ENCODE measurements around the gene GNL2.

GNL2 gene

GRCh38 chr1:37622131-37622530 is 26.4 kb upstream of the GNL2 start:
- H3K4me3 ChIP-seq (ENCODE audit: control insufficient read depth, low read depth, low read length), result no peak overlapping the region
- no peak for TF ChIP-seq CTCF (IDR thresholded peaks at IDR 0.05; ENCODE audit: control insufficient read depth, insufficient read depth, low read depth, low read length, missing control alignments)
- no peak for DNase-seq (ENCODE audit: low read depth)

DNA sequence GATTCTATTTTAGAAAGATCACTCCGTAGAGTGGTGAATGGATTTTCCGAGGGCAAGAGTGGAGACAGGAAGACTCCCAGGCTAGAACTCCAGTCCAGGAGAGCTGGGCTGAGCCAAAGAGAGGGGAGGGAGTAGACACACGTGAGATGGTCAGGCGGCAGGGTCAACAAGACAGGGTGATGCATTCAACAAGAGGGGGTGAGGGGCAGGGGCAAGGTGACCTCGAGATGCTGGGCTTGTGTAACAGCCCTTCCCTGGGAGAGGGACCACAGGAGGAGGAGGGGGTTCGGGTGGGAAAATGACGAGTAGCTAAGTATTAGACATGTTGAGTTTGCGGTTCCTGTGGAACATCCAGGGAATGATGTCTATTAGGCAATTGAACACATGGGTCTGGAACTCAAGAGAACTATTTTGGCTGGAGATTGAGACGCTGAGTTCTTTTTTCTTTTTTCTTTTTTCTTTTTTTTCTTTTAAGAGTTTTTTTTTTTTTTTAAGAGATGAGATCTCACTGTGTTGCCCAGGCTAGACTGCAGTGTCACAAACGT is 25.7 kb upstream of the GNL2 start:
- H3K4me3 ChIP-seq (ENCODE audit: control insufficient read depth, low read depth, low read length), result no peak overlapping the region
- TF ChIP-seq CTCF (IDR thresholded peaks at IDR 0.05; ENCODE audit: control insufficient read depth, insufficient read depth, low read depth, low read length, missing control alignments), result no peak
- DNase-seq (ENCODE audit: low read depth), result peak; percentile 17

GRCh38 chr1:37620707-37621106 is 25.0 kb upstream of the GNL2 start:
- no peak for DNase-seq (ENCODE audit: low read depth)
- no peak for TF ChIP-seq CTCF (IDR thresholded peaks at IDR 0.05; ENCODE audit: control insufficient read depth, insufficient read depth, low read depth, low read length, missing control alignments)
- H3K4me3 ChIP-seq (ENCODE audit: control insufficient read depth, low read depth, low read length), result no peak overlapping the region

DNA sequence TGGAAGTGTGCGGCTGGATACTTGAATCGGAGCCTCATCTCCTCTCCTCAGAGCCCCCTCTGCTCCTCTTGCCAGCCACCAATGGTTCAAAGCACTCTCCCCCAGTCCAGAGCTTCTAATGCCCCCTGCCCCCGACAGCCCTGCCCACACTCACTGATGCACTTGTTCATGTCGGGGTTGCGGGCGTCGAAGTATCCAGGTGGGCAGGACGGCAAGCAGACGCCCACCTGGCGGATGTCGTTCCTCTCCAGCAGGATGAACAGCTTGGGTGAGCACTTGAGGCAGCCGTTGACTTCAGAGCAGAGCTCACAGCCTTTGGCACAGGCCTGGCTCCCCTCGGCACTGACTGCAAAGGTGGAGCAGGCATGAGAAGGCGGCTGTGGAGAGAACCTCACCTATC is 20.6 kb upstream of the GNL2 start:
- DNase-seq (ENCODE audit: low read depth), result no peak
- no peak for TF ChIP-seq CTCF (IDR thresholded peaks at IDR 0.05; ENCODE audit: control insufficient read depth, insufficient read depth, low read depth, low read length, missing control alignments)
- no peak overlapping the region for H3K4me3 ChIP-seq (ENCODE audit: control insufficient read depth, low read depth, low read length)

DNA sequence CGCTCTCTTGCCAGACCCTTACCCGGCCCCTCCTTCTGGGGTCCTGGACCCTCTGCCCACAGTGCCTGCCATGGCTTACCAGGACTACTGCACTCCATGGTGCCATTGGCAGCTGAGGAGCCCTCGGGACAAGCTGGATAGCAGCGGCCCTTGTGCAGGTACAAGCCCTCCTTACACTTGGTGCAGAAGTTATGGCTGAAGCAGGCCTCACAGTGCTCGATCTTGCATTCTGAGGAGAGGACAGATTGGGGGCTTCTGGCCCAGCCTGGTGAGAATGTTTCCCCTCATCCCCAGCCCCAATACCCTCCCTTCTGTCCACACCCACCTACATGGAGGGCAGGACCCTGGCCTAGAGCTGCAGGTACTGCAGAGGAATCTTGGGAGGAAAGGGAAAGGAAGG is 18.4 kb upstream of the GNL2 start:
- no peak overlapping the region for H3K4me3 ChIP-seq (ENCODE audit: control insufficient read depth, low read depth, low read length)
- DNase-seq (ENCODE audit: low read depth), result no peak
- TF ChIP-seq CTCF (IDR thresholded peaks at IDR 0.05; ENCODE audit: control insufficient read depth, insufficient read depth, low read depth, low read length, missing control alignments), result no peak

DNA sequence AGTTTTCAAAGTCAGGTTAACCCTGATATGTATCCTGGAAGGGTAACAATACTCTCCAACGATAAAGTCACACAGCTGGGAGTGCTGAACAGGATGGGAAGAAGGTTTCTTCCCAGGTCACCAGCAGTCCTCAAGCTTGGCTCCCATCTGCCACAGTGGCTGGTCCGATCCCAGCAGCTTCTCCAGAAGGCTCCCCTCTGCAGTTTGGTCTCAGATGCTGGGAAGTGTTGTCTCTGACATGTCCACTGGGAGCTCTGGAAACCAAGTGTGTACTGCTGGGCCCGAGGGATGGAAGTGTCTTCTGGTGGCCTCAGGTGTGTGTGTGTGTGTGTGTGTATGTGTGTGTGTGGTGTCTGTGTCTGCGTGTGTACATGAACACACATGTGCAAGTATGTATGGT is 16.4 kb upstream of the GNL2 start:
- no peak for DNase-seq (ENCODE audit: low read depth)
- TF ChIP-seq CTCF (IDR thresholded peaks at IDR 0.05; ENCODE audit: control insufficient read depth, insufficient read depth, low read depth, low read length, missing control alignments), result no peak
- H3K4me3 ChIP-seq (ENCODE audit: control insufficient read depth, low read depth, low read length), result no peak overlapping the region

DNA sequence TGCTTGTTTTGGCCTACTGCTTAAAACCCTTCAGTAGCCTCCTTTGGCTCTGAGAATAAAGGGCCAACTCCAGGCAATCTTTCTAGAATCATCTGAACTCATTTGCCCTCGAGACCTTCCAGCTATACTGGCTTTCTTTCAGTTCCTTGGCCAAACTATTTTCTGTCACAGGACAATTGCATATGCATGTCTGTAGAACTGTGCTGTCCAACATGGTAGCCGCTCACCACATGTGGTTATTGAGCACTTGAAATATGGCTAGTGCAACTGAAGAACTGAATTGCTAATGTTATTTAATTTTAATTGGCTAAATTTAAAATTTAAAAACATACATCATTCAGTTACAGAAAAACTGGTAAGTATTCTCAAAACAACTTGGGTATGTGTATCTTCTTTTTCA is 14.3 kb upstream of the GNL2 start:
- no peak for TF ChIP-seq CTCF (IDR thresholded peaks at IDR 0.05; ENCODE audit: control insufficient read depth, insufficient read depth, low read depth, low read length, missing control alignments)
- DNase-seq (ENCODE audit: low read depth), result no peak
- no peak overlapping the region for H3K4me3 ChIP-seq (ENCODE audit: control insufficient read depth, low read depth, low read length)

All from AG09309 (cell line).